Neural cell (in vitro differentiated cells): ENCODE data around the gene RNU5D-1. TPM values are rescaled to one million over a fixed set of nuclear protein-coding genes. Genes with fewer than 3 reads are reported as not detected.

Experiments
- H2AFZ ChIP-seq: fragments of 200-600, 300-800 bp; sonication (generic), shearing (Covaris generic); 2 replicates; pipeline ENCODE4 v1.6.0; 2014; ENCODE audit warnings: low read depth, mild to moderate bottlenecking, antibody characterized with exemption, low read length, moderate library complexity
- H3F3A ChIP-seq: fragments of 200-600 bp; shearing (Covaris generic); 2 replicates; pipeline ENCODE4 v1.6.1; 2016; ENCODE audit warnings: mild to moderate bottlenecking, moderate library complexity, mixed read lengths, antibody characterized with exemption, low read length; ENCODE audit not compliant: insufficient read depth, poor library complexity, severe bottlenecking
- H3K27ac ChIP-seq: fragments of 200-600, 300-800 bp; sonication (generic), shearing (Covaris generic); 2 replicates; pipeline ENCODE4 v1.5.1; 2014; ENCODE audit warnings: mild to moderate bottlenecking, low read length, moderate library complexity
- H3K27me3 ChIP-seq: fragments of 300-800, 200-600 bp; sonication (generic), shearing (Covaris generic); 2 replicates; pipeline ENCODE4 v1.6.0; 2014; ENCODE audit warnings: mild to moderate bottlenecking, low read depth, low read length, moderate library complexity; ENCODE audit not compliant: insufficient read depth
- H3K36me3 ChIP-seq: fragments of 300-800, 200-600 bp; sonication (generic), shearing (Covaris generic); 2 replicates; pipeline ENCODE4 v1.5.1; 2014; ENCODE audit warnings: mild to moderate bottlenecking, antibody characterized with exemption, low read length, moderate library complexity; ENCODE audit not compliant: insufficient read depth
- H3K4me2 ChIP-seq: fragments of 300-800, 200-600 bp; sonication (generic), shearing (Covaris generic); 2 replicates; pipeline ENCODE4 v1.6.0; 2014; ENCODE audit warnings: mild to moderate bottlenecking, low read length
- H3K4me3 ChIP-seq: fragments of 300-800, 200-600 bp; sonication (generic), shearing (Covaris generic); 2 replicates; pipeline ENCODE4 v1.5.1; 2014; ENCODE audit warnings: mild to moderate bottlenecking, low read length, moderate library complexity
- H3K79me2 ChIP-seq: fragments of 200-600 bp; shearing (Covaris generic); replicated peaks from 2 replicates; pipeline ENCODE4 v1.6.0; 2014; ENCODE audit warnings: mild to moderate bottlenecking, low read length, moderate library complexity; ENCODE audit not compliant: insufficient read depth
- H3K9ac ChIP-seq: fragments of 300-800, 200-600 bp; sonication (generic), shearing (Covaris generic); 2 replicates; pipeline ENCODE4 v1.6.1; 2016; ENCODE audit warnings: mild to moderate bottlenecking, low read length, mixed read lengths
- H3K9me2 ChIP-seq: fragments of 200-600 bp; shearing (Covaris generic); 2 replicates; pipeline ENCODE4 v1.6.1; 2016; ENCODE audit warnings: mild to moderate bottlenecking, low read length, mixed read lengths; ENCODE audit not compliant: insufficient read depth
- H3K9me3 ChIP-seq: fragments of 200-600, 300-800 bp; sonication (generic), shearing (Covaris generic); 2 replicates; pipeline ENCODE4 v1.6.1; 2016; ENCODE audit warnings: mild to moderate bottlenecking, mixed run types, low read length, moderate library complexity, mixed read lengths
- H4K20me1 ChIP-seq: fragments of 200-600 bp; shearing (Covaris generic); 2 replicates; pipeline ENCODE4 v1.6.1; 2016; ENCODE audit warnings: mild to moderate bottlenecking, mixed run types; ENCODE audit not compliant: insufficient read depth
- CTCF ChIP-seq: fragments of 450-650 bp; IDR thresholded peaks from 2 replicates; pipeline ENCODE4 v1.5.1; 2014; ENCODE audit warnings: antibody characterized with exemption, mild to moderate bottlenecking, moderate library complexity; ENCODE audit not compliant: poor library complexity, severe bottlenecking
- EP300 ChIP-seq: fragments of 450-650 bp; conservative IDR thresholded peaks from 2 replicates; pipeline ENCODE4 v1.6.1; 2014; ENCODE audit warnings: antibody characterized with exemption, mild to moderate bottlenecking, moderate library complexity; ENCODE audit not compliant: poor library complexity, severe bottlenecking
- EZH2 ChIP-seq: fragments of 200-600, 300-800 bp; shearing (Covaris generic), sonication (generic); IDR thresholded peaks from 2 replicates; pipeline ENCODE4 v1.6.1; 2014; ENCODE audit warnings: antibody characterized with exemption, low read length, borderline replicate concordance, mild to moderate bottlenecking; ENCODE audit not compliant: insufficient read depth, poor library complexity, severe bottlenecking
- MXI1 ChIP-seq: fragments of 450-650 bp; conservative IDR thresholded peaks from 2 replicates; pipeline ENCODE4 v1.6.1; 2014; ENCODE audit warnings: antibody characterized with exemption, mild to moderate bottlenecking; ENCODE audit not compliant: poor library complexity, severe bottlenecking
- POLR2AphosphoS5 ChIP-seq: IDR thresholded peaks from 2 replicates; pipeline ENCODE4 v1.6.1; 2012
- RAD21 ChIP-seq: fragments of 450-650 bp; conservative IDR thresholded peaks from 2 replicates; pipeline ENCODE4 v1.6.1; 2014; ENCODE audit warnings: antibody characterized with exemption, mild to moderate bottlenecking, moderate library complexity
- REST ChIP-seq: IDR thresholded peaks from 2 replicates; pipeline ENCODE4 v1.6.1; 2012; ENCODE audit warnings: borderline replicate concordance
- SMC3 ChIP-seq: fragments of 450-650 bp; conservative IDR thresholded peaks from 2 replicates; pipeline ENCODE4 v1.6.1; 2014; ENCODE audit warnings: antibody characterized with exemption, mild to moderate bottlenecking, moderate library complexity; ENCODE audit not compliant: poor library complexity
- TAF1 ChIP-seq: IDR thresholded peaks from 2 replicates; pipeline ENCODE4 v1.6.1; 2012; ENCODE audit warnings: low read depth
- polyA plus RNA-seq: library from polyadenylated mRNA; depleted of rRNA; stranded (reverse); fragments of >200 nt; gene quantifications from 2 replicates; pipeline ENCODE4 v1.2.3, GENCODE V29; 2014

RNU5D-1 gene
- polyA plus RNA-seq, 1 donor from 2014 or later = not detected

GRCh38 chr1:44757420-44757819 is 26.4 kb upstream of the RNU5D-1 start:
- no peaks in the 10 kb centered on the region for H4K20me1 ChIP-seq
- H3F3A ChIP-seq = no peaks in the 10 kb centered on the region
- no peak overlapping the region for H3K4me3 ChIP-seq
- H3K36me3 ChIP-seq = no peaks in the 10 kb centered on the region
- H3K79me2 ChIP-seq = no peaks in the 10 kb centered on the region
- H3K9me2 ChIP-seq = no peaks in the 10 kb centered on the region
- H3K9me3 ChIP-seq = no peaks in the 10 kb centered on the region
- H3K27ac ChIP-seq = no peak overlapping the region
- H3K4me2 ChIP-seq = no peak overlapping the region
- no peaks in the 10 kb centered on the region for H3K27me3 ChIP-seq
- no peak overlapping the region for H2AFZ ChIP-seq
- H3K9ac ChIP-seq = no peak overlapping the region
- TF ChIP-seq TAF1 (no peak), SMC3 (no peak), MXI1 (no peak), RAD21 (no peak), EP300 (no peak), EZH2 (no peak), CTCF (no peak), POLR2AphosphoS5 (no peak), REST (no peak)

- TF ChIP-seq REST (no peak), CTCF (no peak), RAD21 (no peak), MXI1 (no peak), TAF1 (no peak), POLR2AphosphoS5 (no peak), EZH2 (no peak), SMC3 (no peak), EP300 (no peak)
- H3K27me3 ChIP-seq = no peaks in the 10 kb centered on the region
- H3F3A ChIP-seq = no peaks in the 10 kb centered on the region
- no peaks in the 10 kb centered on the region for H3K9me3 ChIP-seq
- no peaks in the 10 kb centered on the region for H3K9me2 ChIP-seq
- H3K36me3 ChIP-seq = no peaks in the 10 kb centered on the region
- H3K79me2 ChIP-seq = no peaks in the 10 kb centered on the region
- no peak overlapping the region for H2AFZ ChIP-seq
- H3K4me3 ChIP-seq = no peak overlapping the region
- H4K20me1 ChIP-seq = no peaks in the 10 kb centered on the region
- H3K9ac ChIP-seq = no peak overlapping the region
- no peak overlapping the region for H3K4me2 ChIP-seq
- no peak overlapping the region for H3K27ac ChIP-seq
Observed at GRCh38 chr1:44747878-44748277, 16.9 kb upstream of the RNU5D-1 start.
